NCI-H146 treated with DMSO at 0.1 percent for 48 hours (cell line): Measurements from ENCODE around the gene MSL3.

Experiments
- DNase-seq: peaks from one replicate; lab custom pipeline; 2025; ENCODE audit not compliant: unreplicated experiment; lab: John Stamatoyannopoulos, UW

Gene MSL3

DNA sequence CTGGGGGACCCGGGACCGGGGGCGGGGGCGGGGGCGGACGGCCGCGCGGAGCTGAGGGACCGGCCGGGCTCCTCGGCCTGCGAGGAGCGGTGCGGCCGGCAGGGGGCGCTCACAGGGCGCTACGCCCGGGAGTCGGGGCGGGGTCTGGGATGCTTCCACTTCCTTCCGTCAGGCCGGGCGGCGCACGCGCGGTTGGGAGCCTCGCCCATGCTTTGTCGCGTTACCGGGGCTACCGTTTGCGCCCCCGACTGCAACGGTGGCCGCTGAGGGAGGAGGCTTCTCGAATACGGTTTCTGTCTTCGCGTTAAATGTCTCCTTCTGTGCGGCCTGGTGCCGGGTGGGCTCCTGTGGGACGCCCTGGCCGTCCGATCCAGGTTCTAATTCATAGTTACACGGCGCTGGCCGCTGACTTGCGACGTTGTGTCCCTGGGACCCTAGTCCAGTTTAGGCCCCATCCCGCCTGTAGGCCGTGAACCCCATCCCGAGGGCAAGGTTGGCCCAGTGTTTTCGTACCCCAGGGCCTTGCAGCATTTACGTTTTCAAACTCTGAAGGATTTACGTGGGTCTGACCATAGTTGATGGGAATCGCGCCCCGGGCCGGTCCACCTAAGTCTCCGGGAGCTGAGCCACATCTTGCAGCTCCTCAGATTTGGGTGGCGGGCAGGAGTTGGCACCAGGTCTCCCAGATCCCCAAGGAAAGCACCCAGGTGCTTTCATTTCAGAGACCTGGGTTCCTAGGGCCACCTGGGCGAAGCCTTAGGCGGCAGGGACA, 549 bp downstream of the MSL3 start:
- DNase-seq: peak; percentile 50

DNA sequence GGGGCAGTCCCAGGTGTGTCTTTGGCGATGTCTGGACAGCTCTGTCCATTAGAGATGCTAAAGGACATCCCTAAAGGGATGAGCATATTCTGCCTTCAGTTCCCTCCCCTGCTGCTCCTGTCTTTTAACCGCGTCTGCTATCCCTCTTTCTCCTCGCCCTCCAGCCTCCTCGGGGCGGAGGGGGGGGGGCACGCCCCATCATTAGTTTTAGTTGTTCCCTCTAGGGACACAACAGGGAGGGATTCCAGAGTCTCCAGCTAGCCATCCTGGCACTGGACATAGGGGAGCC, 1.1 kb downstream of the MSL3 start:
- no peak for DNase-seq

DNA sequence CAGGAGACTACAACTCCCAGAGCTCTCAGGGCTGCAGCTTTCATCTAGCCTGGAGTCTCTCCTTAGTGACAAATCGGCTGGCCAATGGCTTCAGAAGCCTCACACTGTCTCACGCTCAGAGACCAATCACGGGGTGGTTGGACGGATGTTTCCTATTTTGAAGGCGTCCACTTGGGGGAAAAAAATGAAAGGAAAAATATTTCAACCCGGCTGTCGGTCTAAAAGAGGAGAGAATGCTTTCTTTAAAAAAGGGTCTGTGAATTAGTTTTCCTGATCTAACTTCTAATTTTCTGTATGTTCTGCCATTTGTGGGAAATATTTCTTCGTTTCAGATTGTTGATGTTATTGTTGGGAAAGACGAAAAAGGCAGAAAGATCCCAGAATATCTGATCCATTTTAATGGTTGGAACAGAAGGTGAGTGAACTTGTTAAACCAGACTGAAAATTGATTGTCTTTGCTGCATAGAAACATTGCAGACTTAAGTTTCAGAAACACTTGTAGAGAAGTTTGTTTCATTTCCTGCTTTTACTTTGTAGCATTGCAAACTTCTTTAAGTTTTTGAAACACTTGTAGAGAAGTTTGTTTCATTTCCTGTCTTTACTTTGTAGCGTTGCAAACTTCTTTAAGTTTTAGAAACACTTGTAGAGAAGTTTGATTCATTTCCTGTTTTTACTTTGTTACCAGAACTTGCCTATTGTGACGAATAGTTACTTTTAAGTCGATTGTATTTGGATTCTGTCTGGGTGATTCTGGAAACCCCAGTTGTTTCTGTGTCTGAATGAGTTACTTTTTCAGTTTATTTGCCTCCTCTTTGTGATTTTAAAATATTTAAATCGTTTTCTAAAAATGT, 1.6 kb downstream of the MSL3 start:
- peak; percentile 73 for DNase-seq

DNA sequence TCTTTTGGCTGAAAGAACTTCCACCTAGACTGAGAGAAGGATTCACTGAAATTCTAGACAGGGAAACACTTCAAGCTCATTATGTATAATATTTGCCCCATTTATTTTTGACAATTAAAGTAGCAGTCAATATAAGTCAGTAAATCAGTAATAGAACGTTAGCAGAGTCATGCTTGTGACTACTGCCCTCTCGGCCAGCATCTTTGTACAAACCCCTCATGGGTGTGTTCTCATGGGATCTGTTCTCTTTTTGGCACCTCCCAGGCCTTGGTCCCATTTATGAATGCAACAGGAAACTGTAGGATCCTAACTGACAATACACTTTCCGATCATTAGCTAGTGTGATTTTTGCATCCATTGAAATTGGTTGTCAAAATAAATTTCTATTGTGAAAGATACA, 2.9 kb downstream of the MSL3 start:
- no peak for DNase-seq

DNA sequence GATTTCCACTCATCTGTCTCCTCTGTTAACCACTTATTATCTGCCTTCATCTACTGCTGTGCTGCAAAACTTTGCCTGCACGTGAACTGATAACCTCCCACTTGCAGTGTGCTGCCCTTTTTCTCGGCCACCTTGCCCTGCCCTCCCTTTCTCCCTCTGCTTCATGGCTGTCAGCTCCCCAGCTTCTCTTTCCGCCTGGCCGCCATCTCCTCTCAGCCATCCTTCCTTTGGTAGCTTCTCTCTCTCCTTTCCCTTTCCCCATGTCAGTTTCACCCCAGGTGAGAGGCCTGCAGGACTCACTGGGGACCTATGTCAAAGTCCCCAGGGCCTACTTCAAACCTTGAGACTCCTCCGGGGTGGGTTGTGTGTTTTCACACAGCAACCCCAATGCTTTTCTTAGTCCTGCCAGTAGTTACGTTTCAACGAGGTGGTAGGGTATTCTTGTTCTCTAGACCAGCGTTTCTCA, 6.6 kb downstream of the MSL3 start:
- DNase-seq: no peak

DNA sequence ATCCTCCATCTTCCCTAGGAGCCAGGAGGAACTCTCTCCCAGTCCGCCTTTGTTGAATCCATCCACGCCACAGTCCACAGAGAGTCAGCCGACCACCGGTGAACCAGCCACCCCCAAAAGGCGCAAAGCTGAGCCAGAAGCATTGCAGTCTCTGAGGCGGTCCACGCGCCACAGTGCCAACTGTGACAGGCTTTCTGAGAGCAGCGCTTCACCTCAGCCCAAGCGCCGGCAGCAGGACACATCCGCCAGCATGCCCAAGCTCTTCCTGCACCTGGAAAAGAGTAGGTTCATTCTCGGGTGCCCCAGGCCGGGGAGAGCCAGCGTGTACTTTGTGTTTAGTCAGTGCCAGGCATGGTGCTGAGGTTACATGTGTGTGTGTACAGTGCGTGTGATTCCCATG, 7.4 kb downstream of the MSL3 start:
- no peak for DNase-seq

DNA sequence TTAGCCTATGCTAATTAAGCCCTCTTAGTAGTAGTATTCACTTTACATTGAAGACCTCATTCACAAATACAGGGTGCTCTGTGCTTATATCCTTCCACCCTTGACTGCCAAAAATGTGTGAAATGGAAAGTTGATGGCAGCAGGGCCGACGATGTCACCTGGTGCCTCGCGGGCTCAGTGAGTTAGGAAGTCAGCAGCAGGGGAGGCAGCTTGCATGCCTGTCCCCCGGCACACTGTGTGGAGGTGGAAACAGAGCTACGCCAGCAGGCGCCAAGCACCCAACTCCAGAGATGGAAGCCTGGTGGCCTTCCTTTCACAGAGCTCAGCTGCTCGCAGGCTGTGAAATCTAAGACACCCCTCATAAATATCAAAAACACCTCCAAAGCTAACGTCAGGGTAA, 8.4 kb downstream of the MSL3 start:
- DNase-seq: no peak

DNA sequence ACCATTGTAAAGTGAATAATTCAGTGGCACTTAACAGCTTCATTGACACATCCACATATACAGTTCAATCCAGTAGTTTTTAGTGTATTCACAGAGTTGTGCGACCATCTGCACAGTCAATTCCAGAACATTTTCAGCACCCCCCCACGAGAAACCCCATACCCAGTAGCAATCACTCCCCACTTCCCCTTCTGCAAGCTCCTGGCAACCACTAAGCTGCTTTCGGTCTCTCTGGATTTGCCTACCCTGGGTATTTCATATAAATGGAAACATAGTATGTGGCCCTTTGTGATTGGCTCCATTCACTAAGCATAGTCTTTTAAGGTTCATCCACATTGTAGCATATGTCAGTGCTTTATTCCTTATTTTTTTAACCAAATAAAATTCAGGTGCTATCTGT, 10.0 kb downstream of the MSL3 start:
- no peak for DNase-seq

DNA sequence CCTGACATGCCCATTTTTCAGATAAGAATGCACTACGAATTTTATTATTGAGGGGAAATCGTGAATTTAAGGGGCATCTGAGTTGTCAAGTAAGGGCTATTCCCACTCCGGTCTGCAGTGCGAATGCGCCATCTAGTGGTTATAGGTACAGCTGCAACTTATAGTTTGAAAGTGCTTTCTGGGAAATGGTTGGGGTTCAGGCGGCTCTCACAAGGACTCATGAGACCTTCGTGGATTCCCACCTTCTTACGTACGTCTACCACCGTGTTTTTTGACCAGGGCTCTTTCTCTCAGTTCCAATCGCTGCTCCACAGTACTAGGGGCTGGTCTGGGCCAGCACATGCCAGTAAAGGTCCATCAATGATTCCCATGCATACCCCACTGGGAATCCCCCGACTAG, 12.3 kb downstream of the MSL3 start:
- DNase-seq: peak; percentile 47

DNA sequence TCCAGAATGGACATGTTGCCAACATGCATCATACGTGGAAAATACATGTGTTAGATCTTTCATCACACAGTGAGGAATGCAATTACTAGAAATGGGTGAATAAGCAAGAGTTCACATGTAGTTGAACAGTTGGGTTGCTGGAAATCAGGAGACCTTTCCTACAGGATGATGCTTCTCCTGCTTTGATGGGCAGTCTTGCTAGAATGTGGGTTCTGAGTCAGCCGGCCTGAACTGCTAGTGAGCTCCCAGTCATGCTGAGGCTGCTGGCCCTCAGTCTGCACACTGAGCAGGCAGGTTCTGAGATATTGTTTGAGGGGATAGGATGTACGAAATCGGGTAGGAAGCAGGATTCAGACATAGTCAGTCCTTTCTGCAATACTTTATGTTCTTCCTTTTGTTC, 20.2 kb downstream of the MSL3 start:
- no peak for DNase-seq

DNA sequence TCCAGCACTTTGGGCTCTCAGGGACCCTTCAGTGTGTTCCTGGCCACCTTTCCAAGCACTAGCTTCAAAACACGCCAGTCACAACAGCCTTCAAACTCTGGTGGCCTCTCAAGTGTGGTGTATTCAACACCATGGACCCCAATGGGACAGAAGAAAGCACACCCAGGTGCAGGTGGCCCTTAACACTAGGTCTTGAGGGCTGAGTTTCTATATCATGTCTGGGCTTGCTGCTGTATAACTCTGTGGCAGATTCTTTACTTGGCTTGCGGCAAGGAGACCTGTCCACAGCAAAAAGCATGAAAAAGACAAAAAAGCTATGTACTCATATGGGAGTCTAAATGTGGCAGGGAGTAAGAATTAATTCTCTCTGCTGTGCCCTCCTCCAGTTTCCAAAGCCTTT, 23.1 kb downstream of the MSL3 start:
- DNase-seq: no peak

DNA sequence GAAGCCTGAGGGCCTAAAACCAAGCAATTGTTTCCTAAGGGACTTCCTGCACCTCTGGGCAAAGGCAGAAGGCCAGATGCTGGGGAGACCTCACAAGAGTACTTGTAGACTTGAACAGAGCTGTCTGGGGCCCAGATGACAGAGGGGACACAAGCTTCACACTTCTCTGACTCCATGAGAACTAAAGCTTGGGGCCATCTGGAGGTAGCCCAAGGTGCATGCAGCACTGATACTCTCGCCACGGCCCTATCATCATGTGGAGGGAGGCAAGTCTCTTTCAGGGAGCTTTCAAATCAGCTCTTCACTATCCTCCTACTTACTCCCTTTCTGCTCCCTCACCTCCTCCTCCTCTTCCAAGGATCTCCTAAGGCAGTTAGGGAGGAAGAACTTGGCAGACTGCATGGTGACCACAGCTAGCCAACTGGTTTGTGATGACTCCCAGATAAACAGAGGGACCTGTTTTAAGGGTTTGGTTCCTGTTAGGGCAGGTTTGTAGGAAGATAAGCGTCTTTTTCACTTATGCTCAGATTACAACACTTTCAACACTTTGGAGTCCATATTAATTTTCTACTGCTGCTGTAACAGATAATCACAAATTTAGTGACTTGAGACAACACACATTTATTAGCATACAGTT, 23.8 kb downstream of the MSL3 start:
- DNase-seq: no peak

DNA sequence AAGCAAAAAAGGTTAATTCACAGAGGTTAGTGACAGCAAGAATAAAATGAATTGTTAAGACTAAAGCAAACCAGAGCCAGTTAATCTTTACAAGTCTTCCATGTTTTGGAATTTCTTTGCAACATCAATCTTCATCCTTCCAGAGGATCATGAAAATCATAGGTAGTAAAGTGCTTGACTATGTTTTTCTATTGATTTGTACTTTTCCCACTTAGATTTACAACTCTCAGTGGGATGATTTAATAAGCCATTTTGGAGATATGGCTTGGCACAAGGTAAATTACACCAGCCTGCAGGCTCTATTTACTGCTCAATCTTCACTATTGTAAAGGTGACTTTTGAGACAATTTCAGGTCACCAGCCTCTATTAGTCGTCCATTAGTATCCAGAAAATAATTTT, 26.5 kb downstream of the MSL3 start:
- no peak for DNase-seq

DNA sequence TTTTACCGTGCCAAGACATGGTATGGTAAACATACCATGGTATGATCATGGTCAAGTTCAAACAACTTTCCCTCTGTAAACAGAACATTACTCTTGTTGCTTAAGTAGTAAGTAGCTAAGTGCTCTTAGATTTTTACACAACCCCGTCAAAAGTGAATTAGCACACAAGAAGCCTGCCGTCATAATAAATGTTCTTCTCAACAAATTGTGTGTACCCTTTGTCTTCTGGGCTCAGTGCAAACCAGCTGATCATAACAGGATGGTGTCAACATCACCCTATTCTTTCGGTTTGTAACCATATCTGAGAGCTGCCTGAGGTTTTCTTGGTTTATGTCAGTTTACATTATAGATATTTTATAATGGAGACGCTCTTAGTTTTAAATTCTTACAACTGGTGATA, 28.8 kb downstream of the MSL3 start:
- DNase-seq: no peak

DNA sequence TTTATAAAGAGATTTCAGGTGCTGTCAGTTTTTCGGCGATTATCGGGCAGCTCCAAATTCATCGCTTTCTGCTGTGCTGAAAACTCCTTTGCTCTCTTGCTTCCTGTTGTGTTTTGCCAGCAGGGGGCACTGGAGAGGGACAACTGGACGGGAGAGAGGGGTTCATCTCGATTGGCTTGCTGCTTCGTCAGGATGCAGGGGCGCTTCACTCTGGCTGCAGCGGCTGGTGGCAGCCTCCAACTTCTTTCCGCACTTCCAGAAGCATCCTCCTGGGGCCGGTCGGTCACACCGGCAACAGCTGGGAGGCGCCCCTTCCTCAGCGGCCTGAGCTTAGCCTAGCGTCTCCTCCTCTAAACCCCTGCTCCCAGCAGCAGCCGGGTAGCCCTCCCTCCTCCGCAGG, 29.5 kb downstream of the MSL3 start:
- peak; percentile 3 for DNase-seq

DNA sequence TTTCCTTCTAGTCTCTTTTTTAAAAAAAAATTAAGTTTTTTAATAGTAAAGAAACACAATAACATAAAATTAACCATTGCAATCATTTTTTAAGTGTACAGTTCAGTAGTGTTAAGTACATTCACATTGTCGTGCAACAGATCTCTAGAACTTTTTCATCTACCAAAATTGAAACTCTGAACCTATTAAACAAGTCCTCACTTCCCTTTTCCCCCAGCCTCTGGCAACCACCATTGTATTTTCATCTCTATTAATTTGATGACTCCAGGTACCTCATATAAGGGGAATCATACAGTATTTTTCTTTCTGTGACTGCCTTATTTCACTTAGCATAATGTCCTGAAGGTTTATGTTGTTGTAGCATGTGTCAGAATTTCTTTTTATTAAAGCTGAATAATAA, 31.8 kb downstream of the MSL3 start:
- DNase-seq: no peak

DNA sequence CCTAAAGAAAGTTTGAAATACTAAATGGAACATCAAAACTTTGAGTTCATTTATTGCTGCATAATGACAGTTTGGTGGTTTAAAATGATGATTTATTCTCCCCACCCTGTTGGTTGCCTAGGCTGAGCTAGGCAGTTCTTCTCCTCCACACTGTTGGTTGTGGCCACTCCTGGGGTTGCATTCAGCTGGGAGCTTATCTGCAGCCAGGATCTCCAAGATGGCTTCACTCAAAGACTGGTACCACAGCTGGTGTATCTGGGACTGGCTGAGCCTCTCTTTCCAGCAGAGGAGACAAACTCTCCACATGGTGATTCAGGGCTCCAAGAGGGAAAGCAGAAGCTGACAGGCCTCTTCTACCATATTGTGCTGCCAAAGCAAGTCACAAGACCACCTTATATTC, 33.1 kb downstream of the MSL3 start:
- DNase-seq: no peak

DNA sequence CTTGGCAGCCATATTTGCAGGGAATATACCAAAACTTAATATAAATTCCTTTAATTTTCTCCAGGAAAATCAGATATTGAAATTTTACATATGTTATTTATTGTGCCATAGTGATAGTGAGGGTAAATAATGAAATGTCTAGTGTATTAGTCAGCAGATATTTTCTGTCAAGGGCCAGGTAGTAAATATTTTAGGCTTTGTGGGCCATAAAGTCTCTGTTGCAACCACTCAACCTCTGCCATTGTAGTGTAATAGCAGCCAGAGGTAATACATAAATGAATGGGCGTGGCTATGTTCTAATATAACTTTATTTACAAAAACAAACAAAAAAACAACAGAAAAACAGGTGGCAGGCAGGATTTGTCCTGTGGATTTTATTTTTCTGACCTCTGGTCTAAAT, 33.5 kb downstream of the MSL3 start:
- DNase-seq: no peak

DNA sequence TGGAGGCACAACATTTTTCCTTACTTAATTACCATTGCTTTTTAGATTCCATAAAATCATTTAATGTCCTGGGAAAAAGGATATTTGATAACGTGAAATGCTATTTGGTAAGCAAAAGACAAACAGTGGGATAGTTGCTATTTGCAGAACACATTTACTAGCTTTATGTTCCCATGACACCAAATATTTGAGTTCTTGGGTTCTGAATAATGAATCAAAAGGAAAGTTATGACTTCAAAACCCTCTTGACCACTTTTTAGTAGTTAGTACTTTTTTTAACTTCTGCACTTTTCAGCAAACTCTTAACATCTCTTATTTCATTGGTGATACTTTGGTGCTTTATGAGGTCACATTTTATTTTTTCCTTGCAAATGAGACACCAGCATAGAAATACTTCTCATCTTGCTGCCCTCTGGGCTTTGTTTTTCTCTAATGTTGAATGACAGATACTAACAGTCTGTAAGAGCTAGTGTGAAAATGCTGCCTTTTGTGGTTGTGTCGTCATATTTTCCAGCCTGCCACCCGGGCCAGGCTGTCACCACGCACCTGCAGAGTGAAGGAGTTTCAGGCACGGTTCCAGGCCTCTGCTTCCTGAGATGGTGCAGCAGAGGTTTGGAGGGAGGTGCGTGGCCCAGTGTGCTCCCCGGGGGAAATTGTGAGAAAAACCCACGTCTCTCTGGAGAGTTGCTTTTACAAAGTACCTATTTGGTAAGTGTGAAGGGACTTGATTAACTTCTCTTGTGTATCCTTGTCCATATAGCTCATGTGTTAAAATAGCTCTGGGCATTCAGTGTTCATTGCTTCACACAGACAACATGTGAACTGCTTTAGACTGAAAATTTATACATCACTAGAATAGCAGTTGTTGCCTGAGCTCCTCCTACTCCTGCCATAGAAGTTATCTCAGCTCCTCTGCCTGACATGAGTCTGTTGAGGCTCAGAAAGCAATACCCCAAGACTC, 34.7 kb downstream of the MSL3 start:
- no peak for DNase-seq

DNA sequence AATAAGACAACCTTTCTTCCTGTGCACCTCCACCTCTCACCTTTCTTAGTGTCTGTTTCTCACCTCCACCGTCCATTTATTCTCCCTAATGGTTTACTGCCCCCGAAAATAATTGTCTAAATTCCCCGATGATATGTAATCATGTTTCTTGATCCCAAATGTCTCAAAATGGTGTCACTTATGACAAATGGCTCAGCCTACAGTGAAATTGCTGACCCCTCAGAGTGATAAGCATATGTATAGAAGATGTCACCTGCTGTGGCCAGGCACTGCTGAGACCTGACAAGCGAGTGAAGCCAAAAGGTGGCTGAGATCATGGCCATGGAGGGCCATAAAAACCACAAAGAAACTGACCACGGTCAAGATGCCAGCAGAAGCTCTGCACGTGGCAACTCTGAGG, 35.7 kb downstream of the MSL3 start:
- no peak for DNase-seq

DNA sequence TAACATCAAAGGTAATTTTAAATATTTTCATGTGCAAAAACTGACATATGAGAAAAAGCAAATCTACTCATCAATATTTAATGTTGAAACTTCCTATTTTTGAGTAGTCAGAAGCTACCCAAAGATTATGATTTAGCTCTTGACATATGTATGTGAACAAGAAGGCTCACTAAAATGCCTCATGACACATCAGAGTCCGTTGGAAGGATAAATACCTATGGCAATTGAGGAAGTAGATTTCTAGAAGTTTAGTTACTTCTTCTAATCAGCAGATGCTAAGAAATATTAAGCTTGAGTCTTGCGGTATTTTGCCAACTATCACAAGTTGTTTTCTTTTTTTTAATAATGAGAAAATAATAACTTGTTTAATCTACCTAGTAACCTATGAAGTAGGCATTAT, 55.3 kb downstream of the MSL3 start:
- DNase-seq: no peak
